Mesendoderm (in vitro differentiated cells): ENCODE measurements around the gene TELO2.
"Not testable (repeated sequence)": the region's sequence is repeated elsewhere in the genome, so short reads cannot be mapped to it uniquely, and the experiment has no call there.

Source experiments
- DNase-seq: peaks from one replicate; pipeline ENCODE4 v3.0.0; 2013
- H2AK5ac ChIP-seq: 2 replicates; pipeline ENCODE4 v1.6.1; 2013; ENCODE audit warnings: low read length, inconsistent platforms
- H2BK120ac ChIP-seq: 2 replicates; pipeline ENCODE4 v1.6.1; 2013; ENCODE audit warnings: low read depth, mild to moderate bottlenecking, low read length, moderate library complexity, mixed read lengths
- H2BK15ac ChIP-seq: replicated peaks from 2 replicates; pipeline ENCODE4 v1.6.1; 2013; ENCODE audit warnings: low read depth, mild to moderate bottlenecking, moderate library complexity
- H2BK5ac ChIP-seq: 2 replicates; pipeline ENCODE4 v1.6.1; 2013; ENCODE audit warnings: low read length, inconsistent platforms
- H3K18ac ChIP-seq: 2 replicates; pipeline ENCODE4 v1.6.1; 2013; ENCODE audit warnings: mild to moderate bottlenecking, low read length, mixed read lengths
- H3K23ac ChIP-seq: one replicate; pipeline ENCODE4 v1.6.1; 2013; ENCODE audit warnings: low read length
- H3K27ac ChIP-seq: 2 replicates; pipeline ENCODE4 v1.5.1; 2013; ENCODE audit warnings: low read depth, mild to moderate bottlenecking, inconsistent platforms, low read length, moderate library complexity
- H3K27me3 ChIP-seq: 2 replicates; pipeline ENCODE4 v1.6.1; 2013; ENCODE audit warnings: low read length, control low read depth, mild to moderate bottlenecking, inconsistent platforms; ENCODE audit not compliant: insufficient read depth, poor library complexity
- H3K36me3 ChIP-seq: 2 replicates; pipeline ENCODE4 v1.6.1; 2013; ENCODE audit warnings: low read length, inconsistent platforms; ENCODE audit not compliant: control insufficient read depth, insufficient read depth
- H3K4ac ChIP-seq: one replicate; pipeline ENCODE4 v1.6.1; 2013; ENCODE audit warnings: low read depth, mild to moderate bottlenecking, low read length, moderate library complexity
- H3K4me1 ChIP-seq: 2 replicates; pipeline ENCODE4 v1.6.1; 2013; ENCODE audit warnings: low read depth, low read length, inconsistent platforms; ENCODE audit not compliant: control insufficient read depth
- H3K4me2 ChIP-seq: 2 replicates; pipeline ENCODE4 v1.6.1; 2013; ENCODE audit warnings: low read length
- H3K4me3 ChIP-seq: 2 replicates; pipeline ENCODE4 v1.5.1; 2013; ENCODE audit warnings: mild to moderate bottlenecking, low read length
- H3K56ac ChIP-seq: one replicate; pipeline ENCODE4 v1.6.1; 2013; ENCODE audit warnings: low read length
- H3K79me1 ChIP-seq: 2 replicates; pipeline ENCODE4 v1.6.1; 2013; ENCODE audit warnings: low read length, inconsistent platforms
- H3K79me2 ChIP-seq: 2 replicates; pipeline ENCODE4 v1.6.1; 2013; ENCODE audit warnings: mild to moderate bottlenecking, low read length; ENCODE audit not compliant: control insufficient read depth, insufficient read depth
- H3K9ac ChIP-seq: 2 replicates; pipeline ENCODE4 v1.6.1; 2013; ENCODE audit warnings: low read length, inconsistent platforms
- H4K5ac ChIP-seq: one replicate; pipeline ENCODE4 v1.6.1; 2013; ENCODE audit warnings: low read length
- H4K8ac ChIP-seq: one replicate; pipeline ENCODE4 v1.6.1; 2013; ENCODE audit warnings: low read depth, mild to moderate bottlenecking, control low read depth, low read length, moderate library complexity
- WGBS: extraction: QIAGEN DNeasy Blood & Tissue Kit; methylation state at CpG from one replicate; pipeline ENCODE4 v1.1.7; 2013; ENCODE audit warnings: low lambda C conversion rate, missing lambda C conversion rate; ENCODE audit not compliant: insufficient coverage; ENCODE audit errors: extremely low coverage; 5-methylcytosine and 5-hydroxymethylcytosine counted together

TELO2 gene

GRCh38 chr16:1475552-1476114, 17.5 kb upstream of the TELO2 start:
- Histone ChIP-seq H2BK120ac (no peak overlapping the region), H4K8ac (peak overlapping the region; percentile 13), H3K9ac (peak overlapping the region; percentile 92), H4K5ac (no peak overlapping the region), H3K4me2 (peak overlapping the region; percentile 39), H3K79me2 (peaks cover 6% of the 10 kb centered on the region), H2BK5ac (no peak overlapping the region), H3K56ac (peak overlapping the region; percentile 98), H3K18ac (no peak overlapping the region), H3K23ac (no peak overlapping the region), H2BK15ac (no peak overlapping the region), H3K4me3 (peak overlapping the region; percentile 57), H3K27me3 (no peaks in the 10 kb centered on the region), H3K36me3 (no peaks in the 10 kb centered on the region), H3K79me1 (peaks cover 4% of the 10 kb centered on the region), H3K4me1 (peaks cover 3% of the 10 kb centered on the region), H3K27ac (no peak overlapping the region), H3K4ac (peak overlapping the region; percentile 97), H2AK5ac (no peak overlapping the region)
- WGBS, result no CpG with 5 or more reads among the region's 15 CpGs
- no peak for DNase-seq

- Histone ChIP-seq H3K56ac (no peak overlapping the region), H3K4me1 (peaks cover 3% of the 10 kb centered on the region), H3K36me3 (no peaks in the 10 kb centered on the region), H3K4me2 (no peak overlapping the region), H2BK15ac (no peak overlapping the region), H4K5ac (no peak overlapping the region), H4K8ac (no peak overlapping the region), H2BK5ac (no peak overlapping the region), H3K4ac (no peak overlapping the region), H3K23ac (no peak overlapping the region), H3K9ac (no peak overlapping the region), H3K27ac (no peak overlapping the region), H3K4me3 (no peak overlapping the region), H2AK5ac (no peak overlapping the region), H3K27me3 (no peaks in the 10 kb centered on the region), H3K18ac (no peak overlapping the region), H2BK120ac (no peak overlapping the region), H3K79me2 (peaks cover 2% of the 10 kb centered on the region), H3K79me1 (peaks cover 4% of the 10 kb centered on the region)
- WGBS, result no CpG with 5 or more reads among the region's 10 CpGs
- DNase-seq, result no peak
Observed at GRCh38 chr16:1477033-1477432, 16.1 kb upstream of the TELO2 start.

GRCh38 chr16:1478937-1479336, 14.2 kb upstream of the TELO2 start:
- not testable (repeated sequence) for H3K36me3 ChIP-seq, DNase-seq, H3K4me3 ChIP-seq, H3K79me1 ChIP-seq, H2AK5ac ChIP-seq, H3K56ac ChIP-seq, H3K79me2 ChIP-seq, H3K18ac ChIP-seq, H2BK5ac ChIP-seq, H3K23ac ChIP-seq, H3K4me1 ChIP-seq, H2BK120ac ChIP-seq, H4K8ac ChIP-seq, H3K9ac ChIP-seq, H4K5ac ChIP-seq, H3K4me2 ChIP-seq, H3K4ac ChIP-seq, H3K27ac ChIP-seq, H3K27me3 ChIP-seq, H2BK15ac ChIP-seq
- no CpG with 5 or more reads among the region's 9 CpGs for WGBS

- Histone ChIP-seq H3K23ac (no peak overlapping the region), H3K56ac (no peak overlapping the region), H3K4me3 (no peak overlapping the region), H3K36me3 (no peaks in the 10 kb centered on the region), H3K4ac (no peak overlapping the region), H2AK5ac (no peak overlapping the region), H2BK15ac (no peak overlapping the region), H3K9ac (no peak overlapping the region), H3K18ac (no peak overlapping the region), H3K79me1 (no peaks in the 10 kb centered on the region), H2BK120ac (no peak overlapping the region), H4K8ac (no peak overlapping the region), H3K27me3 (no peaks in the 10 kb centered on the region), H3K4me2 (no peak overlapping the region), H2BK5ac (no peak overlapping the region), H3K27ac (no peak overlapping the region), H3K4me1 (no peaks in the 10 kb centered on the region), H4K5ac (no peak overlapping the region), H3K79me2 (no peaks in the 10 kb centered on the region)
- DNase-seq, result no peak
- WGBS, result no CpG with 5 or more reads among the region's 28 CpGs
Observed at GRCh38 chr16:1481906-1482835, 11.0 kb upstream of the TELO2 start.

- Histone ChIP-seq H3K4me1 (no peaks in the 10 kb centered on the region), H3K56ac (no peak overlapping the region), H3K27me3 (no peaks in the 10 kb centered on the region), H4K5ac (no peak overlapping the region), H4K8ac (no peak overlapping the region), H2BK5ac (no peak overlapping the region), H2BK15ac (no peak overlapping the region), H3K27ac (no peak overlapping the region), H3K79me1 (no peaks in the 10 kb centered on the region), H2BK120ac (no peak overlapping the region), H3K18ac (no peak overlapping the region), H3K4me3 (no peak overlapping the region), H3K79me2 (no peaks in the 10 kb centered on the region), H2AK5ac (no peak overlapping the region), H3K36me3 (no peaks in the 10 kb centered on the region), H3K4me2 (no peak overlapping the region), H3K9ac (no peak overlapping the region), H3K23ac (no peak overlapping the region), H3K4ac (no peak overlapping the region)
- no CpG with 5 or more reads among the region's 40 CpGs for WGBS
- no peak for DNase-seq
Observed at GRCh38 chr16:1485847-1486496, 7.2 kb upstream of the TELO2 start.
